ENCODE measurements around the gene ATG13.

- TF ChIP-seq, protein P1, sequence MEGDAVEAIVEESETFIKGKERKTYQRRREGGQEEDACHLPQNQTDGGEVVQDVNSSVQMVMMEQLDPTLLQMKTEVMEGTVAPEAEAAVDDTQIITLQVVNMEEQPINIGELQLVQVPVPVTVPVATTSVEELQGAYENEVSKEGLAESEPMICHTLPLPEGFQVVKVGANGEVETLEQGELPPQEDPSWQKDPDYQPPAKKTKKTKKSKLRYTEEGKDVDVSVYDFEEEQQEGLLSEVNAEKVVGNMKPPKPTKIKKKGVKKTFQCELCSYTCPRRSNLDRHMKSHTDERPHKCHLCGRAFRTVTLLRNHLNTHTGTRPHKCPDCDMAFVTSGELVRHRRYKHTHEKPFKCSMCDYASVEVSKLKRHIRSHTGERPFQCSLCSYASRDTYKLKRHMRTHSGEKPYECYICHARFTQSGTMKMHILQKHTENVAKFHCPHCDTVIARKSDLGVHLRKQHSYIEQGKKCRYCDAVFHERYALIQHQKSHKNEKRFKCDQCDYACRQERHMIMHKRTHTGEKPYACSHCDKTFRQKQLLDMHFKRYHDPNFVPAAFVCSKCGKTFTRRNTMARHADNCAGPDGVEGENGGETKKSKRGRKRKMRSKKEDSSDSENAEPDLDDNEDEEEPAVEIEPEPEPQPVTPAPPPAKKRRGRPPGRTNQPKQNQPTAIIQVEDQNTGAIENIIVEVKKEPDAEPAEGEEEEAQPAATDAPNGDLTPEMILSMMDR (IDR thresholded peaks at IDR 0.05 in 8 of 11, conservative IDR thresholded peaks at IDR 0.05 in 3 of 11) = no peak
- TF ChIP-seq POLR2A (IDR thresholded peaks at IDR 0.05) (no peak), POLR2AphosphoS5 (IDR thresholded peaks at IDR 0.05) (no peak)
Observed at GRCh38 chr11:46594374-46594700, 23.0 kb upstream of the ATG13 start.

Measured in spleen (tissue), 7 donors.